Measurements from ENCODE around the gene TTC39B. TPM values are rescaled to one million over a fixed set of nuclear protein-coding genes. Genes with fewer than 3 reads are reported as not detected.

Gene TTC39B
- total RNA-seq (10 to 100 TPM; 29.0 to 30.2 TPM), polyA plus RNA-seq (10 to 100 TPM; 10.5 to 10.8 TPM)

DNA sequence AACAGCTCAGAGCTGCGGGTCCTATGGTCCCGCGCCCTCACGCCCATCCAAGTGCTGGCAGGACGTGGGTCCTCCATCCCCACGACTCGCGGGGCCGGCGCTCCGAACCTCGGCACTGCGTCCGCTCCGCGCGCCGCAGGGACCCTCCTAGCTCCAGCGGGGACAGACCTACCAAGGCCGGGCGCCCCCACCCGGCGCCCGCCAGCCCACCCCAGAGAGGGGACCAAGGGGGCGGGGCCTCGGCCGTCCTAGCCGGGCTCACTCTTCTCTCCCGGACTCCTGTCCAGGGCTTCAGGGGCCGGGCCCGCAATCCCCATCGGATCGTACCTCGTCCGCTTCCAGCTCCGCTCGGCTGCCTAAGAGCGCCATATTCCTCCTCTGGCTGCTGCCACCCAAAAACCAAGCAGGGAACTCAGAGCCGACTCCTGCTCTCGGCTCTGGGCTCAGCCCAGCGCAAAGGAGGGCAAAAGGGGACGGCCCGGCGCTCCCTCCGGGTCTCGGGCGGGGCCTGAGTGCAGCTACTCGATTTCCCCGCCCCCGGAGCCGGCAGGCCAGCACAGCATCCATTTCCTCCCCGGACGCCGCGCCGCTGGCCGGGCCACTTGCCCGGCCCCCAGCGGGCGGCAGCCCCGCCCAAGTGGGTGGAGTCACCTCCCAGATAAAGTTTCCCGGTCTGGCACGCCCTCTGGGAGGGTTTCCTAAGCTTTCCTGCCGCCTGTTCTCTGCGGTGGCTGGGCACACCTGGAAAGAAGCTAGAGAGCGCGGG is at the start of gene TTC39B:
Gene TTC39B, minus strand, starts transcription at position 460 of the 766 bp plus-strand sequence. Its CDS starts 91 bp downstream, at position 369.
- H3K36me3 Mint-ChIP-seq, result peaks cover 0 to 4% of the 10 kb centered on the region in 2 donors
- peak within 1 kb of the TSS; percentile 94 to 99 (median 98) for H3K4me3 Mint-ChIP-seq
- peaks cover 38 to 62% (median 50%) of the 10 kb centered on the region in 4 donors for H3K4me1 Mint-ChIP-seq
- POLR2A ChIA-PET (ENCODE audit: partially characterized antibody), result interaction anchor here (0.6 to 9.7 kb wide), 11 partner anchors 11 to 246 kb away, joined by 3 to 197 read pairs (median 3); partner anchors contain the start of genes CCDC171, PSIP1 and SNAPC3
- Histone ChIP-seq H3K9me3 (ENCODE audit: control insufficient read depth in 1 of 2, low read length in 2 of 2) (no peaks in the 10 kb centered on the region), H3K36me3 (ENCODE audit: insufficient read depth, low read length) (no peaks in the 10 kb centered on the region), H3K4me3 (ENCODE audit: low read length in 2 of 2) (peak within 1 kb of the TSS; percentile 72), H3K27ac (ENCODE audit: low read depth, low read length) (peak within 1 kb of the TSS; percentile 74), H3K4me1 (ENCODE audit: insufficient read depth, low read length) (peaks cover 48% of the 10 kb centered on the region), H3K27me3 (ENCODE audit: insufficient read depth, low read length) (no peaks in the 10 kb centered on the region)
- peak within 1 kb of the TSS; percentile 74 to 97 (median 96) for H3K27ac Mint-ChIP-seq
- peaks cover 0 to 1% (median 0%) of the 10 kb centered on the region in 8 donors for H3K9me3 Mint-ChIP-seq
- peak; percentile 66 to 80 (median 69) for DNase-seq
- CTCF ChIA-PET (ENCODE audit: partially characterized antibody), result interaction anchor here (0.6 to 10.9 kb wide), 8 partner anchors 12 to 204 kb away, joined by 3 to 120 read pairs (median 4); partner anchors contain the start of gene PSIP1
- intact Hi-C loops (cut with micrococcal nuclease), result loop anchor here (1.0 to 5.0 kb wide), 4 partner anchors 8 to 205 kb away; partner anchors contain the start of genes PSIP1 and SNAPC3
- no peaks in the 10 kb centered on the region for H3K27me3 Mint-ChIP-seq

DNA sequence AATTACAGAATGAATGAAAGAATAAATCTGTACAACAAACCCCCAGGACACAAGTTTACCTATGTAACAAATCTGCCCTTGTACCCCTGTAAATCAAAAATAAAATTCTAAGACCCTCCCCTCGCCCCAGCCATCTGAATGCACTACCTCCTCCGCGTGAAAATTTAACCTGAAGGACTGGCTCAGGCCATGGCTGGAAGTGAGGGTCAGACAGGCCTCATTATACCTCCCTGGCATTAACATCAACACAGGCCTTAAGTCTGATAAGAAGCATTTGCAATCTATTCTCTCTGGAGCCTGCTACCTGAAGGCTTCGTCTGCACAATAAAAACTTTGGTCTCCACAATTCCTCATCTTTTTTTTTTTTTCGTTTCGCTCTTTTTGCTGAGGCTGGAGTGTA is 48.7 kb upstream of the TTC39B start:
- H3K4me1 Mint-ChIP-seq, result peaks cover 13 to 34% (median 18%) of the 10 kb centered on the region in 4 donors
- H3K27me3 Mint-ChIP-seq, result no peaks in the 10 kb centered on the region
- no peak overlapping the region for H3K4me3 Mint-ChIP-seq
- ChIA-PET POLR2A (ENCODE audit: partially characterized antibody) (no interaction called here), CTCF (ENCODE audit: partially characterized antibody) (interaction anchor here (0.8 to 1.3 kb wide), 3 partner anchors 67 to 250 kb away, joined by 3 read pairs; no protein-coding TSS in a partner anchor)
- peak overlapping the region in 2 of 7 donors; percentile 48 to 74 for H3K27ac Mint-ChIP-seq
- H3K27me3 ChIP-seq (ENCODE audit: insufficient read depth, low read length), result no peaks in the 10 kb centered on the region
- H3K27ac ChIP-seq (ENCODE audit: low read depth, low read length), result no peak overlapping the region
- no peaks in the 10 kb centered on the region for H3K36me3 Mint-ChIP-seq
- no peak overlapping the region for H3K4me3 ChIP-seq (ENCODE audit: low read length in 2 of 2)
- no peaks in the 10 kb centered on the region for H3K9me3 Mint-ChIP-seq
- intact Hi-C loops (cut with micrococcal nuclease), result loop anchor here (1.0 to 5.0 kb wide), 3 partner anchors 67 to 177 kb away; partner anchors contain the start of gene SNAPC3
- no peak for DNase-seq
- H3K4me1 ChIP-seq (ENCODE audit: insufficient read depth, low read length), result peaks cover 15% of the 10 kb centered on the region
- H3K36me3 ChIP-seq (ENCODE audit: insufficient read depth, low read length), result no peaks in the 10 kb centered on the region
- no peaks in the 10 kb centered on the region for H3K9me3 ChIP-seq (ENCODE audit: control insufficient read depth in 1 of 2, low read length in 2 of 2)

DNA sequence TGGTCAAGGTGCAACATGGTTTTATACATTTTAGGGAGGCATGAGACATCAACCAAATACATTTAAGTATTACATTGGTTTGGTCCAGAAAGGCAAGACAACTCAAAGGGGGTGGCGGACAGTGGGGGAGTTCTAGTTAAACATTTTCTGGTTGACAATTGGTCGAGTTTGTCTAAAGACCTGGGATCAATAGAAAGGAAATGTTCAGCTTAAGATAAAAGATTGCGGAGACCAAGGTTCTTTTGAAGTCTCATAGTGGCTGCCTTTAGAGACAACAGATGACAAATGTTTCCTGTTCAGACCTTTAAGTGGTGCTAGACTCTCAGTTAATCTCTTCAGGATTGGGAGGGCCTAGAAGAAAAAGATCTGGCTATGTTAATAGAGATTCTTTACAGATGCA is 47.7 kb upstream of the TTC39B start:
- no peaks in the 10 kb centered on the region for H3K9me3 ChIP-seq (ENCODE audit: control insufficient read depth in 1 of 2, low read length in 2 of 2)
- no peaks in the 10 kb centered on the region for H3K27me3 ChIP-seq (ENCODE audit: insufficient read depth, low read length)
- H3K4me1 Mint-ChIP-seq, result peaks cover 13 to 34% (median 18%) of the 10 kb centered on the region in 4 donors
- H3K36me3 Mint-ChIP-seq, result no peaks in the 10 kb centered on the region
- H3K4me3 Mint-ChIP-seq, result peak overlapping the region in 1 of 8 donors; percentile 20
- H3K27me3 Mint-ChIP-seq, result no peaks in the 10 kb centered on the region
- H3K4me3 ChIP-seq (ENCODE audit: low read length in 2 of 2), result no peak overlapping the region
- peaks cover 15% of the 10 kb centered on the region for H3K4me1 ChIP-seq (ENCODE audit: insufficient read depth, low read length)
- no peaks in the 10 kb centered on the region for H3K9me3 Mint-ChIP-seq
- intact Hi-C loops (cut with micrococcal nuclease), result loop anchor here (1.0 to 5.0 kb wide), 3 partner anchors 68 to 178 kb away; partner anchors contain the start of gene SNAPC3
- H3K27ac Mint-ChIP-seq, result peak overlapping the region in 5 of 7 donors; percentile 5 to 81 (median 33)
- CTCF ChIA-PET (ENCODE audit: partially characterized antibody), result interaction anchor here (0.8 to 1.3 kb wide), 3 partner anchors 23 to 250 kb away, joined by 3 to 4 read pairs (median 3); no protein-coding TSS in a partner anchor
- DNase-seq, result peak in 4 of 5 donors; percentile 20 to 37 (median 29)
- POLR2A ChIA-PET (ENCODE audit: partially characterized antibody), result no interaction called here
- H3K36me3 ChIP-seq (ENCODE audit: insufficient read depth, low read length), result no peaks in the 10 kb centered on the region
- H3K27ac ChIP-seq (ENCODE audit: low read depth, low read length), result no peak overlapping the region

DNA sequence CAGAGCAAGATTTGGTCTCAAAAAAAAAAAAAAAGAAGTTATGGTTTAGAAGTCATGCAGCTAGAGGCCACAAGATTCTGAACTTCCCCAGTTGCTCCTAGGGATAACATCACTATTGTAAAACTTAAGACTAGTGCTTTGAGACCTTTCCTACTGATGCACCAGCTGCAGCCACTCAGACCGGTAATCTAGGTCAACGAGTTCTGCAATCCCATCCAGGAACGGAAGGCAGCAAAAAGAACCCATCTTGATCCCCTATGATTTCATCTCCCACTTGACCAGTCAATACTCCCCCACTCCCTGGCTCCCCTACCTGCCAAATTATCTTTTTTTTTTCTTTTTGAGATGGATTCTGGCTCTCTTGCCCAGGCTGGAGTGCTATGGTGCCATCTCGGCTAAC is 46.9 kb upstream of the TTC39B start:
- H3K36me3 ChIP-seq (ENCODE audit: insufficient read depth, low read length), result no peaks in the 10 kb centered on the region
- no peak for DNase-seq
- H3K9me3 ChIP-seq (ENCODE audit: control insufficient read depth in 1 of 2, low read length in 2 of 2), result no peaks in the 10 kb centered on the region
- Mint-ChIP-seq H3K9me3 (no peaks in the 10 kb centered on the region), H3K27ac (no peak overlapping the region), H3K4me3 (no peak overlapping the region), H3K4me1 (peaks cover 13 to 34% (median 18%) of the 10 kb centered on the region in 4 donors), H3K27me3 (no peaks in the 10 kb centered on the region), H3K36me3 (no peaks in the 10 kb centered on the region)
- ChIA-PET POLR2A (ENCODE audit: partially characterized antibody) (no interaction called here), CTCF (ENCODE audit: partially characterized antibody) (interaction anchor here (0.9 to 1.2 kb wide), 3 partner anchors 22 to 200 kb away, joined by 3 to 4 read pairs (median 3); no protein-coding TSS in a partner anchor)
- intact Hi-C loops (cut with micrococcal nuclease), result no loop called here
- H3K4me1 ChIP-seq (ENCODE audit: insufficient read depth, low read length), result peaks cover 15% of the 10 kb centered on the region
- no peaks in the 10 kb centered on the region for H3K27me3 ChIP-seq (ENCODE audit: insufficient read depth, low read length)
- H3K4me3 ChIP-seq (ENCODE audit: low read length in 2 of 2), result no peak overlapping the region
- no peak overlapping the region for H3K27ac ChIP-seq (ENCODE audit: low read depth, low read length)

GRCh38 chr9:15352306-15352705 is 45.3 kb upstream of the TTC39B start:
- Histone ChIP-seq H3K9me3 (ENCODE audit: control insufficient read depth in 1 of 2, low read length in 2 of 2) (no peaks in the 10 kb centered on the region), H3K27ac (ENCODE audit: low read depth, low read length) (no peak overlapping the region), H3K4me1 (ENCODE audit: insufficient read depth, low read length) (peaks cover 15% of the 10 kb centered on the region), H3K27me3 (ENCODE audit: insufficient read depth, low read length) (no peaks in the 10 kb centered on the region), H3K4me3 (ENCODE audit: low read length in 2 of 2) (no peak overlapping the region), H3K36me3 (ENCODE audit: insufficient read depth, low read length) (no peaks in the 10 kb centered on the region)
- H3K9me3 Mint-ChIP-seq, result no peaks in the 10 kb centered on the region
- no peak for DNase-seq
- peaks cover 13 to 33% (median 18%) of the 10 kb centered on the region in 4 donors for H3K4me1 Mint-ChIP-seq
- no peak overlapping the region for H3K4me3 Mint-ChIP-seq
- ChIA-PET CTCF (ENCODE audit: partially characterized antibody) (no interaction called here), POLR2A (ENCODE audit: partially characterized antibody) (no interaction called here)
- peak overlapping the region in 4 of 7 donors; percentile 2 to 49 (median 33) for H3K27ac Mint-ChIP-seq
- H3K36me3 Mint-ChIP-seq, result no peaks in the 10 kb centered on the region
- no peaks in the 10 kb centered on the region for H3K27me3 Mint-ChIP-seq
- intact Hi-C loops (cut with micrococcal nuclease), result no loop called here

GRCh38 chr9:15349892-15350761 is 43.1 kb upstream of the TTC39B start:
- H3K9me3 Mint-ChIP-seq, result no peaks in the 10 kb centered on the region
- Histone ChIP-seq H3K4me1 (ENCODE audit: insufficient read depth, low read length) (peaks cover 12% of the 10 kb centered on the region), H3K36me3 (ENCODE audit: insufficient read depth, low read length) (no peaks in the 10 kb centered on the region), H3K27ac (ENCODE audit: low read depth, low read length) (no peak overlapping the region), H3K27me3 (ENCODE audit: insufficient read depth, low read length) (no peaks in the 10 kb centered on the region), H3K4me3 (ENCODE audit: low read length in 2 of 2) (no peak overlapping the region), H3K9me3 (ENCODE audit: control insufficient read depth in 1 of 2, low read length in 2 of 2) (no peaks in the 10 kb centered on the region)
- H3K4me3 Mint-ChIP-seq, result no peak overlapping the region
- DNase-seq, result no peak
- POLR2A ChIA-PET (ENCODE audit: partially characterized antibody), result no interaction called here
- peaks cover 12 to 14% (median 13%) of the 10 kb centered on the region in 4 donors for H3K4me1 Mint-ChIP-seq
- no peaks in the 10 kb centered on the region for H3K27me3 Mint-ChIP-seq
- H3K36me3 Mint-ChIP-seq, result no peaks in the 10 kb centered on the region
- intact Hi-C loops (cut with micrococcal nuclease), result loop anchor here (2.0 kb wide), 1 partner anchor 257 kb away; no protein-coding TSS in a partner anchor
- CTCF ChIA-PET (ENCODE audit: partially characterized antibody), result interaction anchor here (1.0 to 1.2 kb wide), 2 partner anchors 25 to 256 kb away, joined by 3 to 7 read pairs; no protein-coding TSS in a partner anchor
- H3K27ac Mint-ChIP-seq, result no peak overlapping the region

All from CD4-positive, alpha-beta memory T cell (primary cell).